ENCODE results near the gene ANKZF1.
A peak's percentile ranks its signal among the peaks of the same experiment; 100 is the strongest.

The ANKZF1 gene

GRCh38 chr2:219207884-219208740, 21.5 kb upstream of the ANKZF1 start:
- no peak for DNase-seq

GRCh38 chr2:219209236-219210195, 20.1 kb upstream of the ANKZF1 start:
- peak; percentile 56 to 65 for DNase-seq

- DNase-seq: no peak
These were observed 19.3 kb upstream of the ANKZF1 start for GRCh38 chr2:219210196-219210885.

- DNase-seq: no peak
These were observed 18.7 kb upstream of the ANKZF1 start for GRCh38 chr2:219210886-219211362.

GRCh38 chr2:219213026-219213415, 16.6 kb upstream of the ANKZF1 start:
- DNase-seq: no peak

- no peak for DNase-seq
These were observed 16.0 kb upstream of the ANKZF1 start for GRCh38 chr2:219213486-219214071.

- no peak for DNase-seq
These were observed 15.5 kb upstream of the ANKZF1 start for GRCh38 chr2:219214141-219214540.

- DNase-seq: no peak
These were observed 14.8 kb upstream of the ANKZF1 start for GRCh38 chr2:219214786-219215185.

GRCh38 chr2:219215871-219216534, 13.6 kb upstream of the ANKZF1 start:
- no peak for DNase-seq

GRCh38 chr2:219216535-219216915, 13.1 kb upstream of the ANKZF1 start:
- no peak for DNase-seq

- DNase-seq: no peak
These were observed 11.3 kb upstream of the ANKZF1 start for GRCh38 chr2:219218217-219218731.

- no peak for DNase-seq
These were observed 10.6 kb upstream of the ANKZF1 start, which contains the start of gene ABCB6 for GRCh38 chr2:219218732-219219701. TSS of gene ABCB6 (minus strand) at chr2:219218958. CDS start at chr2:219218673, 285 bp downstream.

GRCh38 chr2:219219784-219220532, 9.6 kb upstream of the ANKZF1 start:
- no peak for DNase-seq

GRCh38 chr2:219220652-219221402, 8.8 kb upstream of the ANKZF1 start:
- DNase-seq: peak in 1 of 2 experiments; percentile 0

- DNase-seq: no peak
These were observed 7.6 kb upstream of the ANKZF1 start for GRCh38 chr2:219221957-219222518.

GRCh38 chr2:219223831-219224610, 5.6 kb upstream of the ANKZF1 start:
- DNase-seq: no peak

GRCh38 chr2:219225350-219225749, 4.3 kb upstream of the ANKZF1 start:
- no peak for DNase-seq

All from Kasumi-1 (cell line).